Ishikawa (cell line): ENCODE data around the gene UGT2B7.

Experiments used
- CEBPB ChIP-seq: IDR thresholded peaks from 2 replicates; pipeline ENCODE4 v1.6.1; 2012
- CREB1 ChIP-seq: IDR thresholded peaks from 2 replicates; pipeline ENCODE4 v1.6.1; 2012; ENCODE audit warnings: low read depth
- EGR1 ChIP-seq: IDR thresholded peaks from 2 replicates; pipeline ENCODE4 v1.6.1; 2012
- EP300 ChIP-seq: IDR thresholded peaks from 2 replicates; pipeline ENCODE4 v1.6.1; 2012; ENCODE audit warnings: borderline replicate concordance
- FOXM1 ChIP-seq: IDR thresholded peaks from 2 replicates; pipeline ENCODE4 v1.6.1; 2012; ENCODE audit warnings: low read depth, borderline replicate concordance
- NFIC ChIP-seq: IDR thresholded peaks from 2 replicates; pipeline ENCODE4 v1.6.1; 2012
- RAD21 ChIP-seq: IDR thresholded peaks from 2 replicates; pipeline ENCODE4 v1.6.1; 2012; ENCODE audit warnings: low read depth
- TAF1 ChIP-seq: IDR thresholded peaks from 2 replicates; pipeline ENCODE4 v1.6.1; 2012; ENCODE audit warnings: low read depth, mild to moderate bottlenecking
- TCF12 ChIP-seq: IDR thresholded peaks from 2 replicates; pipeline ENCODE4 v1.6.1; 2012; ENCODE audit warnings: low read depth
- TEAD4 ChIP-seq: IDR thresholded peaks from 2 replicates; pipeline ENCODE4 v1.6.1; 2012
- YY1 ChIP-seq: IDR thresholded peaks from 2 replicates; pipeline ENCODE4 v1.6.1; 2012; ENCODE audit warnings: low read depth
- ZBTB7A ChIP-seq: IDR thresholded peaks from 2 replicates; pipeline ENCODE4 v1.6.1; 2012; ENCODE audit warnings: low read depth
- TF ChIP-seq, protein P1 (sequence below): IDR thresholded peaks from 2 replicates; pipeline ENCODE4 v1.6.1; 2012
- TF ChIP-seq, protein P2 (sequence below): IDR thresholded peaks from 2 replicates; pipeline ENCODE4 v1.6.1; 2012; ENCODE audit warnings: low read depth, mild to moderate bottlenecking
- TF ChIP-seq, protein P3 (sequence below): IDR thresholded peaks from 2 replicates; pipeline ENCODE4 v1.6.1; 2012

The UGT2B7 gene

DNA sequence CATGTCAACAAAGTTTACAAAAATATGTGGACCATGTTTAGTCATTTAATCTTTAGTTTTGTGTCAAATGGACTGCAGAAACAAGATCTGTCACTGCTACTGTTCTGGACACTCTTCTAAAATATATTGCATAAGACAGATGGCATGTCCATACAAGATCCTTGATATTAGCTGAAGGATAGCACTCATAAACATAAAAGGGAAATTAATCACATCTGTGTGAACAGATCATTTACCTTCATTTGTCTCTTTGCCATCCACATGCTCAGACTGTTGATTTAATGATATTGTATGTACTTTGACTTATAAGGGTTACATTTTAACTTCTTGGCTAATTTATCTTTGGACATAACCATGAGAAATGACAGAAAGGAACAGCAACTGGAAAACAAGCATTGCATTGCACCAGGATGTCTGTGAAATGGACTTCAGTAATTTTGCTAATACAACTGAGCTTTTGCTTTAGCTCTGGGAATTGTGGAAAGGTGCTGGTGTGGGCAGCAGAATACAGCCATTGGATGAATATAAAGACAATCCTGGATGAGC, at the start of gene UGT2B7:
TSS of gene UGT2B7 (plus strand) at position 364 of the 546 bp plus-strand sequence. CDS start at position 411, 47 bp downstream.
- TF ChIP-seq YY1 (no peak), TEAD4 (no peak), EP300 (no peak), FOXM1 (no peak), CEBPB (no peak), RAD21 (no peak), TAF1 (no peak), NFIC (no peak), TCF12 (no peak), EGR1 (no peak), ZBTB7A (no peak), CREB1 (no peak)
- TF ChIP-seq, protein P1, sequence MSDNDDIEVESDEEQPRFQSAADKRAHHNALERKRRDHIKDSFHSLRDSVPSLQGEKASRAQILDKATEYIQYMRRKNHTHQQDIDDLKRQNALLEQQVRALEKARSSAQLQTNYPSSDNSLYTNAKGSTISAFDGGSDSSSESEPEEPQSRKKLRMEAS, result no peak
- TF ChIP-seq, protein P2, sequence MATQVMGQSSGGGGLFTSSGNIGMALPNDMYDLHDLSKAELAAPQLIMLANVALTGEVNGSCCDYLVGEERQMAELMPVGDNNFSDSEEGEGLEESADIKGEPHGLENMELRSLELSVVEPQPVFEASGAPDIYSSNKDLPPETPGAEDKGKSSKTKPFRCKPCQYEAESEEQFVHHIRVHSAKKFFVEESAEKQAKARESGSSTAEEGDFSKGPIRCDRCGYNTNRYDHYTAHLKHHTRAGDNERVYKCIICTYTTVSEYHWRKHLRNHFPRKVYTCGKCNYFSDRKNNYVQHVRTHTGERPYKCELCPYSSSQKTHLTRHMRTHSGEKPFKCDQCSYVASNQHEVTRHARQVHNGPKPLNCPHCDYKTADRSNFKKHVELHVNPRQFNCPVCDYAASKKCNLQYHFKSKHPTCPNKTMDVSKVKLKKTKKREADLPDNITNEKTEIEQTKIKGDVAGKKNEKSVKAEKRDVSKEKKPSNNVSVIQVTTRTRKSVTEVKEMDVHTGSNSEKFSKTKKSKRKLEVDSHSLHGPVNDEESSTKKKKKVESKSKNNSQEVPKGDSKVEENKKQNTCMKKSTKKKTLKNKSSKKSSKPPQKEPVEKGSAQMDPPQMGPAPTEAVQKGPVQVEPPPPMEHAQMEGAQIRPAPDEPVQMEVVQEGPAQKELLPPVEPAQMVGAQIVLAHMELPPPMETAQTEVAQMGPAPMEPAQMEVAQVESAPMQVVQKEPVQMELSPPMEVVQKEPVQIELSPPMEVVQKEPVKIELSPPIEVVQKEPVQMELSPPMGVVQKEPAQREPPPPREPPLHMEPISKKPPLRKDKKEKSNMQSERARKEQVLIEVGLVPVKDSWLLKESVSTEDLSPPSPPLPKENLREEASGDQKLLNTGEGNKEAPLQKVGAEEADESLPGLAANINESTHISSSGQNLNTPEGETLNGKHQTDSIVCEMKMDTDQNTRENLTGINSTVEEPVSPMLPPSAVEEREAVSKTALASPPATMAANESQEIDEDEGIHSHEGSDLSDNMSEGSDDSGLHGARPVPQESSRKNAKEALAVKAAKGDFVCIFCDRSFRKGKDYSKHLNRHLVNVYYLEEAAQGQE, result no peak
- TF ChIP-seq, protein P3, sequence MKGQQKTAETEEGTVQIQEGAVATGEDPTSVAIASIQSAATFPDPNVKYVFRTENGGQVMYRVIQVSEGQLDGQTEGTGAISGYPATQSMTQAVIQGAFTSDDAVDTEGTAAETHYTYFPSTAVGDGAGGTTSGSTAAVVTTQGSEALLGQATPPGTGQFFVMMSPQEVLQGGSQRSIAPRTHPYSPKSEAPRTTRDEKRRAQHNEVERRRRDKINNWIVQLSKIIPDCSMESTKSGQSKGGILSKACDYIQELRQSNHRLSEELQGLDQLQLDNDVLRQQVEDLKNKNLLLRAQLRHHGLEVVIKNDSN, result no peak

DNA sequence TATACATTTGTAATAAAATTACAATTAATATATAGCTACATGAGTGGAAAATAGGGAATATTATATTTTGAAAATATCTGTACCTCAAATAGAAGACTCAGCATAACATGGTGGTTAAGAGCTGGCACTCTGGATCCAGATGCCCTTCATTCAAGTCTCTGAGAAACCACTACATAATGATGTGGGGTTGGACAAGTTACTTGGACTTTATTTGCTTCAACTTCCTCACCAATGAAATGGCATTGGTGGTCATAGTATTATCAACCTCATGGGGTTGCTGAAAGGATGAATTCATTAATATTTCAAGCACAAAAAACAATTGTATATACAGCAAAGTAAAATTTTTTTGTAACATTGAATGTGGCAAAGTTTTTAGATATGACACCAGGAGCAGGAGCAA, 46.4 kb upstream of the UGT2B7 start:
- TF ChIP-seq RAD21 (no peak), TCF12 (no peak), YY1 (no peak), NFIC (no peak), TAF1 (no peak), TEAD4 (no peak), ZBTB7A (no peak), CREB1 (no peak), EP300 (no peak), CEBPB (no peak), EGR1 (no peak), FOXM1 (no peak)
- TF ChIP-seq, protein P3, result no peak
- TF ChIP-seq, protein P2, result no peak
- TF ChIP-seq, protein P1, result no peak

DNA sequence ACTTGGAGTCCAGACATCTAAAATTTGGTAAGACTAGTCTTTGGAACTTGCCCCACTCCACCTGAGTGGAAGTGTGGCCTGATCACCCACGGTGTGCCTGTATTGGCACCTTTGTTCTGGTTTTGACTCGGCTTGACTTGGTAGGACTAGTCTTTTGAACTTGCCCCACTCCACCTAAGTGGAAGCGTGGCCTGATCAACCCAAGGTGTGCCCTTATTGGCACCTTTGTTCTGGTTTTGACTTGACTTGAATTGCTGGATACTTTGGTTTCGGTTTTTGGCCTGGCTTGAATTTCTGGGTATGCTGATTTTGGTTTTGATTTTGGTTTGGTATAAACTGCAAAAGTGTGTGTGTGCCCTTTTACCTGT, 44.7 kb upstream of the UGT2B7 start:
- TF ChIP-seq TAF1 (no peak), ZBTB7A (no peak), CEBPB (no peak), YY1 (no peak), EP300 (no peak), RAD21 (no peak), TCF12 (no peak), EGR1 (no peak), FOXM1 (no peak), CREB1 (no peak), TEAD4 (no peak), NFIC (no peak)
- TF ChIP-seq, protein P1, result no peak
- TF ChIP-seq, protein P3, result no peak
- TF ChIP-seq, protein P2, result no peak
